Smooth muscle cell (in vitro differentiated cells): Measurements from ENCODE around the gene NCKAP5. TPM values are rescaled to one million over a fixed set of nuclear protein-coding genes. Genes with fewer than 3 reads are reported as not detected.

Experiments used
- DNase-seq: peaks from one replicate; lab custom pipeline; 2025; ENCODE audit not compliant: unreplicated experiment; lab: John Stamatoyannopoulos, UW
- H2AFZ ChIP-seq: fragments of 200-600 bp; sonication (generic); 2 replicates; pipeline ENCODE4 v1.6.0; 2016; ENCODE audit warnings: antibody characterized with exemption, low read depth, mild to moderate bottlenecking
- H3F3A ChIP-seq: fragments of 200-600 bp; sonication (generic); 2 replicates; pipeline ENCODE4 v1.6.0; 2017; ENCODE audit warnings: antibody characterized with exemption, low read depth
- H3K27ac ChIP-seq: fragments of 200-600 bp; sonication (generic); 2 replicates; pipeline ENCODE4 v1.5.1; 2016; ENCODE audit warnings: low read depth, mild to moderate bottlenecking
- H3K27me3 ChIP-seq: fragments of 200-600 bp; sonication (generic); 2 replicates; pipeline ENCODE4 v1.6.1; 2016; ENCODE audit warnings: low read depth, mild to moderate bottlenecking
- H3K36me3 ChIP-seq: fragments of 200-600 bp; sonication (generic); 2 replicates; pipeline ENCODE4 v1.5.1; 2016; ENCODE audit warnings: low read depth
- H3K4me1 ChIP-seq: fragments of 200-600 bp; sonication (generic); 2 replicates; pipeline ENCODE4 v1.5.1; 2016; ENCODE audit warnings: low read depth
- H3K4me2 ChIP-seq: fragments of 200-600 bp; sonication (generic); 2 replicates; pipeline ENCODE4 v1.6.0; 2016; ENCODE audit warnings: mild to moderate bottlenecking
- H3K4me3 ChIP-seq: fragments of 200-600 bp; sonication (generic); 2 replicates; pipeline ENCODE4 v1.5.1; 2016; ENCODE audit warnings: mild to moderate bottlenecking
- H3K79me2 ChIP-seq: fragments of 200-600 bp; sonication (generic); 2 replicates; pipeline ENCODE4 v1.6.0; 2016; ENCODE audit warnings: low read depth, mild to moderate bottlenecking
- H3K9ac ChIP-seq: fragments of 200-600 bp; sonication (generic); 2 replicates; pipeline ENCODE4 v1.6.0; 2016; ENCODE audit warnings: low read depth
- H3K9me3 ChIP-seq: fragments of 200-600 bp; sonication (generic); replicated peaks from 2 replicates; pipeline ENCODE4 v1.5.1; 2016; ENCODE audit warnings: low read depth
- H4K20me1 ChIP-seq: fragments of 200-600 bp; sonication (generic); 2 replicates; pipeline ENCODE4 v1.6.0; 2016; ENCODE audit warnings: low read depth
- CTCF ChIP-seq: fragments of 200-600 bp; sonication (generic); IDR thresholded peaks from 2 replicates; pipeline ENCODE4 v1.5.1; 2017; ENCODE audit warnings: borderline replicate concordance, mild to moderate bottlenecking, antibody characterized with exemption; ENCODE audit not compliant: insufficient read depth, poor library complexity, severe bottlenecking
- WGBS: methylation state at CpG from one replicate; pipeline ENCODE4 v1.1.7; 2016; ENCODE audit warnings: low lambda C conversion rate; 5-methylcytosine and 5-hydroxymethylcytosine counted together
- polyA plus RNA-seq: library from polyadenylated mRNA; unstranded; fragments of >200 nt; fragmentation: Nextera tagmentation; extraction: Ambion mirVana; gene quantifications from 2 replicates; pipeline ENCODE4 v1.2.1, GENCODE V29; 2016
- total RNA-seq: library from RNA; depleted of rRNA; stranded (reverse); fragments of >200 nt; gene quantifications from 2 replicates; pipeline ENCODE4 v1.2.3, GENCODE V29; 2014

The NCKAP5 gene
- total RNA-seq (9.5 and 13.2 TPM in 2 replicates), polyA plus RNA-seq (4.3 and 4.6 TPM in 2 replicates)

- WGBS = 4% methylated on average over 12 of the region's 12 CpGs
Measured at GRCh38 chr2:133568172-133568571, at the start of gene NCKAP5. Gene NCKAP5, minus strand, starts transcription at chr2:133568463. Its CDS starts 50,937 bp downstream, at chr2:133517526.

GRCh38 chr2:133609664-133610063 lies 41.4 kb upstream of the NCKAP5 start:
- Histone ChIP-seq H3K4me2 (peak overlapping the region; percentile 37), H3K79me2 (no peaks in the 10 kb centered on the region), H3K4me1 (peaks cover 36% of the 10 kb centered on the region), H3K9ac (no peak overlapping the region), H3K27me3 (no peaks in the 10 kb centered on the region), H3K36me3 (no peaks in the 10 kb centered on the region), H3K4me3 (no peak overlapping the region), H4K20me1 (no peaks in the 10 kb centered on the region), H2AFZ (no peak overlapping the region), H3K9me3 (no peaks in the 10 kb centered on the region), H3K27ac (peak overlapping the region; percentile 47), H3F3A (no peaks in the 10 kb centered on the region)
- no peak for DNase-seq
- TF ChIP-seq CTCF = no peak

More at GRCh38 chr2:133568172-133568571, at the start of gene NCKAP5:
- Histone ChIP-seq H2AFZ (peak within 1 kb of the TSS; percentile 76), H3K4me3 (peak within 1 kb of the TSS; percentile 49), H3K9ac (peak within 1 kb of the TSS; percentile 57), H3K36me3 (no peaks in the 10 kb centered on the region), H3K79me2 (no peaks in the 10 kb centered on the region), H3K4me1 (peaks cover 15% of the 10 kb centered on the region), H3K27me3 (no peaks in the 10 kb centered on the region), H4K20me1 (no peaks in the 10 kb centered on the region), H3F3A (no peaks in the 10 kb centered on the region), H3K4me2 (peak within 1 kb of the TSS; percentile 80), H3K27ac (peak within 1 kb of the TSS; percentile 79), H3K9me3 (no peaks in the 10 kb centered on the region)
- DNase-seq = peak; percentile 2
- peak; percentile 13 for TF ChIP-seq CTCF

- no peak overlapping the region for H3K4me3 ChIP-seq
- no peak for DNase-seq
- no peaks in the 10 kb centered on the region for H4K20me1 ChIP-seq
- 96% methylated on average over 1 of the region's 1 CpG for WGBS
- peak overlapping the region; percentile 28 for H3K4me2 ChIP-seq
- peaks cover 37% of the 10 kb centered on the region for H3K4me1 ChIP-seq
- no peaks in the 10 kb centered on the region for H3K79me2 ChIP-seq
- no peak overlapping the region for H2AFZ ChIP-seq
- H3K9ac ChIP-seq = peak overlapping the region; percentile 61
- H3K27ac ChIP-seq = peak overlapping the region; percentile 92
- TF ChIP-seq CTCF = no peak
- no peaks in the 10 kb centered on the region for H3K36me3 ChIP-seq
- H3K27me3 ChIP-seq = no peaks in the 10 kb centered on the region
- no peaks in the 10 kb centered on the region for H3K9me3 ChIP-seq
- no peaks in the 10 kb centered on the region for H3F3A ChIP-seq
Measured at GRCh38 chr2:133608291-133608690, 40.0 kb upstream of the NCKAP5 start.

GRCh38 chr2:133607679-133608078 lies 39.4 kb upstream of the NCKAP5 start:
- Histone ChIP-seq H3K4me2 (peak overlapping the region; percentile 72), H3K4me3 (no peak overlapping the region), H3K79me2 (no peaks in the 10 kb centered on the region), H3K27ac (peak overlapping the region; percentile 92), H3K9me3 (no peaks in the 10 kb centered on the region), H3F3A (no peaks in the 10 kb centered on the region), H3K4me1 (peaks cover 37% of the 10 kb centered on the region), H3K27me3 (no peaks in the 10 kb centered on the region), H3K9ac (peak overlapping the region; percentile 72), H4K20me1 (no peaks in the 10 kb centered on the region), H3K36me3 (no peaks in the 10 kb centered on the region), H2AFZ (no peak overlapping the region)
- no peak for TF ChIP-seq CTCF
- 21% methylated on average over 1 of the region's 1 CpG for WGBS
- no peak for DNase-seq
